IMR-90 (cell line): Measurements from ENCODE around the gene SPPL3. TPM values are rescaled to one million over a fixed set of nuclear protein-coding genes. Genes with fewer than 3 reads are reported as not detected.

ENCODE experiments used
- ATAC-seq: fragments of 200-7000 bp; cut with Tn5 transposase; 2 replicates; pipeline ENCODE4 v1.9.1; 2020; ENCODE audit warnings: low read depth, mild to moderate bottlenecking, moderate library complexity
- BruUV-seq: library from RNA; stranded (reverse); fragments of 400-500 nt; replicated peaks from 2 replicates; lab custom pipeline; 2021; lab: Mats Ljungman, UMichigan
- CTCF ChIA-PET: fragments of 300-600 bp; formaldehyde crosslinking; extraction: SDS; loops from one replicate; lab custom pipeline; 2021; ENCODE audit warnings: antibody characterized with exemption; lab: Yijun Ruan, JAX
- POLR2A ChIA-PET: fragments of 300-600 bp; sonication (Branson Sonifier 250); formaldehyde crosslinking; loops from one replicate; lab custom pipeline; 2022; ENCODE audit warnings: antibody characterized with exemption; ENCODE audit not compliant: unreplicated experiment; lab: Charles Lee
- DNase-seq: peaks from one replicate; pipeline ENCODE4 v3.0.0; 2013
- H2AFZ ChIP-seq: replicated peaks from 2 replicates; pipeline ENCODE3; 2013; ENCODE audit warnings: low read length, mild to moderate bottlenecking; ENCODE audit not compliant: poor library complexity
- H2AK5ac ChIP-seq: 2 replicates; pipeline ENCODE4 v1.6.1; 2013; ENCODE audit warnings: low read depth, low read length, inconsistent platforms
- H2AK9ac ChIP-seq: replicated peaks from 2 replicates; pipeline ENCODE3; 2013; ENCODE audit warnings: mild to moderate bottlenecking, low read depth, low read length, moderate library complexity; ENCODE audit not compliant: poor library complexity
- H2BK120ac ChIP-seq: 2 replicates; pipeline ENCODE4 v1.6.1; 2013; ENCODE audit warnings: low read depth, low read length, inconsistent platforms
- H2BK15ac ChIP-seq: 3 replicates; pipeline ENCODE4 v1.6.1; 2013; ENCODE audit warnings: low read depth, low read length, inconsistent platforms
- H2BK20ac ChIP-seq: 2 replicates; pipeline ENCODE4 v1.6.1; 2013; ENCODE audit warnings: low read depth, mild to moderate bottlenecking, inconsistent platforms, low read length, moderate library complexity
- H2BK5ac ChIP-seq: 2 replicates; pipeline ENCODE4 v1.6.1; 2013; ENCODE audit warnings: mild to moderate bottlenecking, low read depth, low read length, inconsistent platforms; ENCODE audit not compliant: poor library complexity, severe bottlenecking
- H3K14ac ChIP-seq: replicated peaks from 2 replicates; pipeline ENCODE4 v1.6.1; 2013; ENCODE audit warnings: low read depth, low read length, inconsistent platforms
- H3K18ac ChIP-seq: 2 replicates; pipeline ENCODE4 v1.6.1; 2013; ENCODE audit warnings: low read depth, low read length, control low read depth
- H3K23ac ChIP-seq: 2 replicates; pipeline ENCODE4 v1.6.1; 2013; ENCODE audit warnings: low read depth, low read length, inconsistent platforms
- H3K27ac ChIP-seq: 2 replicates; pipeline ENCODE4 v1.5.1; 2013; ENCODE audit warnings: mild to moderate bottlenecking, control low read depth, low read length; ENCODE audit not compliant: insufficient read depth
- H3K27me3 ChIP-seq: 2 replicates; pipeline ENCODE4 v1.6.1; 2013; ENCODE audit warnings: low read length; ENCODE audit not compliant: control insufficient read depth, insufficient read depth
- H3K36me3 ChIP-seq: 2 replicates; pipeline ENCODE4 v1.6.1; 2013; ENCODE audit warnings: low read length, mixed read lengths; ENCODE audit not compliant: control insufficient read depth, insufficient read depth
- H3K4ac ChIP-seq: 2 replicates; pipeline ENCODE4 v1.6.1; 2013; ENCODE audit warnings: low read depth, low read length, inconsistent platforms
- H3K4me1 ChIP-seq: 2 replicates; pipeline ENCODE4 v1.6.1; 2013; ENCODE audit warnings: low read length, mixed read lengths; ENCODE audit not compliant: control insufficient read depth, insufficient read depth
- H3K4me2 ChIP-seq: 2 replicates; pipeline ENCODE4 v1.6.1; 2013; ENCODE audit warnings: low read depth, mild to moderate bottlenecking, control low read depth, low read length, moderate library complexity
- H3K4me3 ChIP-seq: 2 replicates; pipeline ENCODE4 v1.5.1; 2013; ENCODE audit warnings: low read depth, mild to moderate bottlenecking, control low read depth, low read length, moderate library complexity; ENCODE audit not compliant: insufficient read depth
- H3K56ac ChIP-seq: 2 replicates; pipeline ENCODE4 v1.6.1; 2013; ENCODE audit warnings: low read length, inconsistent platforms; ENCODE audit not compliant: insufficient read depth; ENCODE audit errors: extremely low read depth
- H3K79me1 ChIP-seq, 2 experiments: 2 replicates each; pipeline ENCODE4 v1.6.1; 2013; ENCODE audit warnings: low read length in 2 of 2, inconsistent platforms in 1 of 2, low read depth in 1 of 2
- H3K9ac ChIP-seq: 2 replicates; pipeline ENCODE4 v1.6.1; 2013; ENCODE audit warnings: low read depth, low read length, control low read depth
- H3K9me1 ChIP-seq: 2 replicates; pipeline ENCODE4 v1.6.1; 2013; ENCODE audit warnings: low read length, inconsistent platforms; ENCODE audit not compliant: insufficient read depth
- H3K9me3 ChIP-seq: 2 replicates; pipeline ENCODE4 v1.6.1; 2013; ENCODE audit warnings: low read length; ENCODE audit not compliant: control insufficient read depth, insufficient read depth
- H4K20me1 ChIP-seq: 2 replicates; pipeline ENCODE4 v1.6.1; 2013; ENCODE audit warnings: low read length, inconsistent platforms; ENCODE audit not compliant: insufficient read depth
- H4K5ac ChIP-seq: 2 replicates; pipeline ENCODE4 v1.6.1; 2013; ENCODE audit warnings: mild to moderate bottlenecking, low read depth, low read length, control low read depth
- H4K8ac ChIP-seq, 2 experiments: 2 replicates each; pipeline ENCODE4 v1.6.1; 2013; ENCODE audit warnings: low read depth in 2 of 2, low read length in 2 of 2, control low read depth in 1 of 2, inconsistent platforms in 1 of 2
- H4K91ac ChIP-seq: 2 replicates; pipeline ENCODE4 v1.6.1; 2013; ENCODE audit warnings: low read depth, low read length, inconsistent platforms; ENCODE audit not compliant: insufficient read depth
- CEBPB ChIP-seq: IDR thresholded peaks from 2 replicates; pipeline ENCODE4 v1.6.1; 2012; ENCODE audit warnings: low read depth, low read length, improper control_type of control experiment
- CHD1 ChIP-seq: IDR thresholded peaks from 2 replicates; pipeline ENCODE4 v1.6.1; 2012; ENCODE audit warnings: low read depth, low read length, improper control_type of control experiment
- ELK1 ChIP-seq: fragments of 150-350 bp; IDR thresholded peaks from 2 replicates; pipeline ENCODE4 v1.6.1; 2016; ENCODE audit warnings: low read depth, mild to moderate bottlenecking, low read length, moderate library complexity, borderline replicate concordance
- MAFK ChIP-seq: IDR thresholded peaks from 2 replicates; pipeline ENCODE4 v1.6.1; 2012; ENCODE audit warnings: low read depth, low read length, improper control_type of control experiment
- MAZ ChIP-seq: IDR thresholded peaks from 2 replicates; pipeline ENCODE4 v1.6.1; 2012; ENCODE audit warnings: low read depth, mild to moderate bottlenecking, low read length, improper control_type of control experiment, moderate library complexity, borderline replicate concordance
- POLR2A ChIP-seq: IDR thresholded peaks from 2 replicates; pipeline ENCODE4 v1.6.1; 2012; ENCODE audit warnings: mild to moderate bottlenecking, low read depth, low read length
- RAD21 ChIP-seq: IDR thresholded peaks from 2 replicates; pipeline ENCODE4 v1.6.1; 2012; ENCODE audit warnings: low read length, improper control_type of control experiment
- SMC3 ChIP-seq: fragments of 150-350 bp; IDR thresholded peaks from 2 replicates; pipeline ENCODE4 v1.6.1; 2016; ENCODE audit warnings: low read depth, mild to moderate bottlenecking, antibody characterized with exemption, low read length, moderate library complexity
- WGBS, 2 experiments: methylation state at CpG; one replicate each; pipeline versions ENCODE4 v1.1.5 to v1.1.7; 2013; ENCODE audit warnings: missing lambda C conversion rate in 2 of 2; ENCODE audit not compliant: insufficient read length in 1 of 2; ENCODE audit errors: extremely low coverage in 2 of 2; 5-methylcytosine and 5-hydroxymethylcytosine counted together
- dilution Hi-C: fragments of 300-500 bp; cut with HindIII; formaldehyde crosslinking; loops from one replicate; pipeline ENCODE4 v1.14.3; 2018; ENCODE audit warnings: low sequenced_read_pairs; ENCODE audit not compliant: unreplicated experiment
- in situ Hi-C: fragments of 300-500 bp; cut with MboI; formaldehyde crosslinking; loops from 3 replicates; pipeline ENCODE4 v1.14.3; 2019; ENCODE audit warnings: low sequenced_read_pairs, inconsistent platforms, mixed read lengths
- intact Hi-C: fragments of 100-400 bp; cut with micrococcal nuclease; formaldehyde crosslinking; loops from 2 replicates; pipeline ENCODE4 v1.10.0; 2022
- polyA plus RNA-seq, 3 experiments: library from polyadenylated mRNA; depleted of rRNA; stranded (reverse); fragments of >200 nt; gene quantifications; 2 replicates each; pipeline ENCODE4 v1.2.3, GENCODE V29; 2012; ENCODE audit warnings: low replicate concordance in 1 of 3
- total RNA-seq: library from RNA; depleted of rRNA; stranded (reverse); fragments of >200 nt; gene quantifications from 2 replicates; pipeline ENCODE4 v1.2.3, GENCODE V29; 2012

Gene SPPL3
- total and polyA plus RNA-seq, 2 of the 4 experiments (the other 2 are of a cell fraction), result 1.6 to 18.0 TPM

GRCh38 chr12:120849765-120850164 lies 54.4 kb downstream of the SPPL3 start:
- no peak for TF ChIP-seq SMC3
- TF ChIP-seq RAD21, result no peak
- TF ChIP-seq MAZ, result no peak
- no peak for TF ChIP-seq ELK1
- TF ChIP-seq POLR2A, result no peak
- no peak for TF ChIP-seq MAFK
- TF ChIP-seq CEBPB, result no peak
- TF ChIP-seq CHD1, result no peak
- Histone ChIP-seq H4K91ac (no peak overlapping the region), H4K20me1 (peaks cover 61% of the 10 kb centered on the region), H2BK20ac (no peak overlapping the region), H2BK15ac (no peak overlapping the region), H3K36me3 (peaks cover 3% of the 10 kb centered on the region), H3K23ac (no peak overlapping the region), H3K4ac (no peak overlapping the region), H4K5ac (no peak overlapping the region), H2AFZ (no peak overlapping the region), H3K27me3 (no peaks in the 10 kb centered on the region), H2AK9ac (no peak overlapping the region), H3K4me3 (no peak overlapping the region), H3K4me2 (peak overlapping the region; percentile 53; the same call in 1 of the 2 replicates), H2AK5ac (no peak overlapping the region), H3K9me1 (peaks cover 9% of the 10 kb centered on the region; the same call in 1 of the 2 replicates), H2BK120ac (no peak overlapping the region), H3K18ac (no peak overlapping the region), H3K9ac (no peak overlapping the region), H3K4me1 (peaks cover 19% of the 10 kb centered on the region), H4K8ac (no peak overlapping the region), H3K56ac (no peak overlapping the region), H3K27ac (no peak overlapping the region), H3K9me3 (no peaks in the 10 kb centered on the region), H3K79me1 (peaks cover 29 to 75% of the 10 kb centered on the region in 2 experiments), H3K14ac (no peak overlapping the region), H2BK5ac (no peak overlapping the region)
- no CpG with 5 or more reads among the region's 2 CpGs for WGBS, 2 experiments
- intact Hi-C loops, result loop anchor here (5.0 kb wide), 1 partner anchor 38 kb away; no protein-coding TSS in a partner anchor
- in situ Hi-C loops, result no loop called here
- DNase-seq (peak; percentile 83), ATAC-seq (peak; percentile 67)
- dilution Hi-C loops, result no loop called here
- POLR2A ChIA-PET, result no interaction called here
- CTCF ChIA-PET, result interaction anchor here (0.9 to 2.2 kb wide), 2 partner anchors 13 to 48 kb away, joined by 3 to 6 read pairs; no protein-coding TSS in a partner anchor
- BruUV-seq, result no TSS peak
